A172 (cell line): ENCODE data around the gene PHOX2A. TPM values are rescaled to one million over a fixed set of nuclear protein-coding genes. Genes with fewer than 3 reads are reported as not detected.
A peak's percentile ranks its signal among the peaks of the same experiment; 100 is the strongest.

ENCODE experiments used
- DNase-seq: peaks from one replicate; pipeline ENCODE4 v3.0.0-alpha.2; 2015; ENCODE audit warnings: low spot score
- total RNA-seq: library from RNA; depleted of rRNA; stranded (reverse); fragments of >200 nt; shearing (Covaris generic); gene quantifications from 2 replicates; pipeline ENCODE4 v1.2.3, GENCODE V29; 2014

PHOX2A gene
- total RNA-seq, 1 experiment from 2014 or later = not detected

DNA sequence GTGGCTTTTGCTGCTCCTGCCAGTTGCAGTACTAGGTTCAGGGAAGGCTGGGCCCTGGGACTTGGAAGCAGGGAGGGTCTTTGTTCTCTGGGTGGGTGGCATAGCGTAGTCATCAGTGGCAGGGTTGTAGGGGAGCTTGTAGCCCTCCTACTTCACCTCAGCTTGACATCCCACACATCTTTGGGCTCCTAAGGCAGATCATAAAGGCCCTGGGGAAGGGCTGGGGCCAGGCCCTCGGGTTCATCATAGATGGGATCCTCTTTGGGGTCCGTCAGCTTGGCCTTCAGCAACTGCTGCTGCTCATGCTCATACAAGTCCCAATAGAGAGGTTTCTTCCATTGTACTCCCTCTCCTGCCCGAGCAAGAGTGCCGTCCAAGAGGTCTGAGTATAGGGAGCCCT, 6.0 kb upstream of the PHOX2A start:
- no peak for DNase-seq

DNA sequence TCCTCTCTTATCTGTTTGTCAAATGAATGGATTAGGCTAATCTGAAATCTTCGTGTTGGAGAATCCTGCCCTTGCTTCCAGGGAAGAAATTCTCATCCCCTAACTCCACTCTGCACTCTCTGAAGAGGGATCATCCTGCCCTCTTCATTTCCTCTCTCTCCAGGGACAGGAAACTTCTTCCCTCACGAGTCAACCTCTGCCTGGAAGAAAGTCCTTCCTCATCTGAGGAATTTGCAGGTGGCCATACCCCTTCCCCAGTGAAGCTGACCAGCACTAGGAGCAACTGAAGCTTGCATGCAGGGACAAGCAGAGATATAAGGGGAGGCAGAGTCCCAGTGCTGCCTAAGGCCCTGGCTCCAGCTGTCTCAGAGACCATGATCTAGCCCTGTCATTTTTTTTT, 3.6 kb upstream of the PHOX2A start:
- no peak for DNase-seq

DNA sequence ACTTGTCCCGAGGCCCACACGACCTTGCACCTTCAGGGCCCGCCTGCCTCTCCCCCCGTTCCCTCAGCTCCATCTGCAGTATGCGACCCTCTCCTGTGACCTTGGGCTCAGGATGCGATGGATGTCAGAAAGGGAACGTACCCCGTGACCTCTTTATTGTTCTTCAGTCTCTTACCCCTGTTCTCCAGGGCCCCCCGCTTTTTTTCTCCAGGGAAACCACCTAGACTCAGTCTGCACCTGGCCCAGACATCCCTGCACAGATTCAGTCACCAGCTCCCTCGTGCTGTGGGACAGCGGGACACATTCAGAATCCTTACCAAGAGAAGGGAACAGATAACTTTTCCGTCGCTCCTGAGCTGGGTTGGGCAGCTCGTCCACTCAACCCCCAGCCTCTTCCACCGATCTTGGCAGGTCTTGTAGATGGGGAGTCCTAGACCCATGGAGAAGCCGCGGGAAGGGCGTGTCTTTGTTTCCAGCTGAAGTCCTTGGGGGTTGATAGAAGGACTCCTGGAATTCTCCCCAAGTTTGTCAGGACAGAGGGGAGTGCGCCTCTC, 1.4 kb upstream of the PHOX2A start:
- DNase-seq = no peak

DNA sequence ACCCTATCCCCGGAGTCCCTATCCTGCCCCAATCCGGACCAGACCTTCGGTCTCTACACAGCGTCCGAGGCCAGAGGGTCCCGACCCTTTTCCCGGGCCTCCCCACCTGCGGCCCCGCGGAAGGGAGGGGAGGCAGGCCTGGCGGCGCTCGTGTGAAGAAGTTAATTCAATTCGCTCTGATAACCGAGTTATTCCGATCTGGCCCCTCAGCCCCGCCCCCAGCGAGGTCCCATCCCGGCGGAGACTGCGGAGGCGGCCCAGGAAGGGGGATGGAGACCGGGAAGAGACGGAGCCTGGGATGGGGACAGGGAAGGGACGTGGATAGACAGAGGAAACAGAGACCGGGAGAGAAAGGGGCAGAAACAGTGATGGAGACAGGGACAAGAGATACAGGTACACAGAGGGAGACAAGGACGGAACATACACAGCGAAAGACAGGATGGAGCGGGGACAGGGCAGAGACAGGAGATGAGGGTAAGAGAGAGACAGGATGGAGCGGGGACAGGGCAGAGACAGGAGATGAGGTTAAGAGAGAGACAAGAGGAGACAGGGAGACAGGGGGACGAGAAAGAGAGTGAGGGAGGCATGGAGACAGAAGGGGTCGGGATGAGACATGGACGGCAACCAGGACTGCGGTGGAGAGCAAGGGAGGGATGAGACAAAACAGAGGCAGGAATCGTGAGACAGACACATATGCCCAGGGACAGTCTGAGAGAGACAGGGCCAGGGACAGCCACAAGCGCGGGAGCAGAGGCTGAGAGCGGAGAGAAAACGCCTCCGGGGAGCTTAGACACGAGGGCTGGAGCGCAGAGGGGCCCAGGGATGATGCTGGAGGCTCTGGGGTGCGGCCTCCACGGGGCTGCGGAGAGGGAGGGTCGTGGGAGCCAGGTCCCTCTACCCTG, 636 bp upstream of the PHOX2A start:
- DNase-seq = no peak

DNA sequence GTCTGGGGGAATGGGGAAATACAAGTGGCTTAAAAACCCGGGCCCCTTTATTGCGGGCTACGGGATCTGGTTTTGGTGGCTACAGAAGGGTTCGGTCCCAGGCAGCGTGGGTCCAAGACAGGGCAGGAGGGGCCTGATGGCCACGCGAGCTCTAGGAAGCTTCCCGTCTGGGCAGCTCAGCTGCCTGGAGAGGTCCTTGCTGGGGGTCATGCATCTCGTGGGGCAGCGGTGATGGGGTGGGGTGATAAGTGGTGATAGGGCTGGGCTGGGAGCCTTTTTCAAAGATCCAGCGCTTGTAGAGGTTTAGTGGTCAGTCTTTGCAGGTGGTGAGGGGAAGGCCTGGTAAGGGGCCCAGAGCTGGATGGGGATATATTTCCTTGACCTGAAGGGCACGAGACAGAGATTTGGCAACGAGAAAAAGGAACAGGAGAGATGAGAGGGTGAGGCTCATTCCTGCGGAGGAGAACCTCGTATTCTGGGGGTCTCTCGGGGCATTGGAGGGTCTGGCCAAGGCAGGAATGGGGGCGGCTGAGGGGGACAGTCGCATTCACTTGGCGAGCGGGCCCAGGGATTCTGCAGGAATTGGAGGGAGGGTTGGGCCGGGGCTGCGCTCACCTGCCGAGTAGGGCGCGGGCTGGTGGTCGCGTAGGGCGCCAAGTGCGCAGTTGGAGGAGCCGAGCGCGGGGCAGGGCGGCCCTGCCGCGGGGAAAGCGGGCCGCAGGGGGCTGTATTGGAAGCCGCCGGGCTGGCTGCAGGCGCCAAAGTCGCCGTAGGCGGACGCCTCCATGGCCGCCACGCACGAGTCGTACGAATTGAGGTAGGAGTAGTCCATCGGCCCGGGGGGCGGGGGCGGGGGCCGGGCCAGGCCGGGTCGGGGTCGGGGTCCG, 560 bp downstream of the PHOX2A start:
- no peak for DNase-seq

DNA sequence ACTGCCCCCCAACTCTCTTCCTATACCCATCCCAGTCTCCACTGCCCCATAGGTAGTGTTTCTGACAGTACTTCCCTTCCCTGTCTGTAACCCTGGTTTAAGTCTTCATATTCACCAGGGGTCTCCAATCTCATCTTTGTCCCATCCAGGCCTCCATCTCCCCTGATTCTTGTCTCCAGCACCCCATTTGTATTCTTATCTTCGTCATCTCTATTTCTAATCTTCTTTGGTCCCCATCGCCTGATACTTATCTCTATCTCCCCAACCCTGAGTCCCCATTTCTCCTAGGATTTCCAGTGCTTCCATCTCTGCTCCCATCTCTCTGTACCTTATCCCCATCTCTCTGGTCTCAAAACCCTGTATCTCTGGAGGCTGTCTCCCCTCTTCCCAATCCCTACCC, 1.8 kb downstream of the PHOX2A start:
- no peak for DNase-seq

DNA sequence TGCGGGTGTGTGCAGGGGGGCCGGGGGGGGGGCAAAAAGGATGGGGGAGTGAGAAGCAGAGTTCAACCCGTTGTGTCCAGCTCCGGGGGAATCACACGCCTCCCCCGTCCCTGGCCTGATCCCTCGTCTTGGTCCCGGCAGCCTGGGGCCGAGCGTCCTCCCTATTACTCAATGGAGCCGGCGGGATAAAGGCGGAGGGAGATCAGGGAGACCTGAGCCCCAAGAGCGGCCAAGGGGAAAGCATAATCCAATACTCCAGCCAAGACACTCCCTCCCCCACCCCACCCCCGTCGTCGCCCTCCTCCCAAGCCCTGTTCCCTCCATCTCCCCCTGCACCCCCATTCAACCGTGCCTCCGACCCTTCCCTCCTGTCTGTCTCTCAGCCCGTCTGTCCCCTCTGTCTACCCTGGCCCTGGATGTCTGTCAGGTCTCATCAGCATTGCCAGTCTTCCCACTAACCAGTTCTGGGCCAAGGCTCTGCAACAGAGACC, 2.6 kb downstream of the PHOX2A start:
- DNase-seq = no peak

DNA sequence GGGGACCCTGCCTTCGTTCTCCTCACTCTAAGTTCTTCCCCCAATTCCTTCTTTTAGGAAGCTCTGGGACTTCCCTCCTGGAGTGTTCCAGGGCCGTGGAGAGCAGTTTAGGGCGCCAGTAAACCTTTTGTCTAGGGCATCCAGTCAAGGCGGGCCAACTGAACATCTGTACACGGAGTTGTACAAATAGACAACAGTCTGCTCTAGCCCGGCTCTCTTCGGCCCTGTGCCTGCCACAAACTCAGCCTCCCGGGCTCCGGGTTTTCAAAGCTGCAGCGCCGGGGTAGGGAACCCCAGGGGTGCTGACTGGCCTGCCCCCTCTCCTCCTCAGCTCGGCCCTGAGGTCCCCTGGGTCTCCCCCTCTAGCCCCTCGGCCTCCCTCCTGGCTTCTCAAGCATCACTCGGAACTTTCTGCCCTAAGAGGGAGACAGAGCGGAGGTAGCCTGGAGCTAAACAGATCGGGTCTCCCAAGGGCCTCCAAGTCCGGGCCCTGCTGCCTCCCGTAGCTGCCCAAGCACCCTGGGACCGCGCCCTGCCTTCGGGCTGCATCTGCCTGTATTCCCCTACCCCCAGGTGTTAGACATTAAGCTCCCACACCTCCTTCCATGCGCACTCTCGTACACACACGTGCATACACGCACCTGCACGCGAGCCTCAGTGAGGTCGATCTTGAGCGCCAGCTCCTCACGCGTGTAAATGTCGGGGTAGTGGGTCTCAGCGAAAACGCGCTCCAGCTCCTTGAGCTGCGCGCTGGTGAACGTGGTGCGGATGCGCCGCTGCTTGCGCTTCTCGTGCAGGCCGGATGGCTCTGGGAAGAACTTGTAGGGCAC, 3.3 kb downstream of the PHOX2A start:
- DNase-seq = no peak

DNA sequence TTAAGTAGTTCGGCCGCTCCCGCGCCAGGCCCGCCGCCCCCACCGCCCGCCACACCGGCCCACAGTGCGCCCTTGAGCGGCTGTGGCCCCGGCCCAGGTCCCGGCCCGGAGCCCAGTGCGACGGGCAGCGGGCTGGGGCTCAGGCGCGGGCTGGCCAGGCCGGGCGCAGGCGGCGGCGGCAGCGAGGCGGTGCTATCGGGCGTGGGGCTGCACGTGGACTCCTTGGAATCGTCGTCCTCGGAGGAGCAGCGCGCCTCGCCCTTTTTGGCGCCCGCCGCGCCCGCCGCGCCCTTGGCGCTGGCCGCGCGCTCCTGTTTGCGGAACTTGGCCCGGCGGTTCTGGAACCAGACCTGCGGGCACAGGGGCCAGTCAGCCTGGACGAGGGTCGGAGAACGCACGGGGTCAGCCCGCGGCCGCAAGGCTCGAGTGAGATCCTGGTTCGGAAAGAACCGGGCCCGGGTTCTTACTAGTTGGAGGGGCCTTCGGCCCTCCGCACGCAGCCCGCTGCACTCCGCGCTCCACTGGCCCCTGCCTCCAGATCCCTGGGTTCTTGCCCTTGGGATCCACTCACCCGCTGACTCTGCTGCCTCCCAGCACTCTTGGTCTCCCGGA, 4.0 kb downstream of the PHOX2A start:
- DNase-seq = no peak

DNA sequence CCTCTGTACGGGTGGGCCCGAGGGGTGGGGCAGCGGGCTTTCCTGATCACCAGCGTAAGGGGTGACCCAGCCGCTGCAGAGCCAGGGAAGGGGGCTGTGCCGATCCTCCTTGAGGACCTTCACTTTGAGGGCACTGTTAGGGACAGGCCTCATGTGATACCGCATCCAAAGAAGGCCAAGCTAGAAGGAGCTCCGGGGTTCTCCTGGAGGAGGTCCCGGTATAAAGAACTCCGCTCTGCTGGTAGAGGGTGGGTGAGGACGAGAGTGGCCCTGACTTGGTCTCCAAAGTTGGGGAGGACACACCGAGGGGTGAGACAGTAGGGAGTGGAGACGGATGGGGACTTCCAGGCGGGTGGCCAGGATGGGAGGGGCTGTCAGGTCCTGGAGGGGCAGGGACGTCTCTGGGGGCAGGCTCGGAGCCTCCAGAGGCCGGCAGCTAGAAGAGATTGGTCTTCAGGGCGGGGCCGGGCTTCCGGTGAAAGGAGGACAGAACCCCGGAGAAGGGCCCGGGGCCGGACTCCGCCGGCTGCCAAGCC, 4.6 kb downstream of the PHOX2A start:
- no peak for DNase-seq

DNA sequence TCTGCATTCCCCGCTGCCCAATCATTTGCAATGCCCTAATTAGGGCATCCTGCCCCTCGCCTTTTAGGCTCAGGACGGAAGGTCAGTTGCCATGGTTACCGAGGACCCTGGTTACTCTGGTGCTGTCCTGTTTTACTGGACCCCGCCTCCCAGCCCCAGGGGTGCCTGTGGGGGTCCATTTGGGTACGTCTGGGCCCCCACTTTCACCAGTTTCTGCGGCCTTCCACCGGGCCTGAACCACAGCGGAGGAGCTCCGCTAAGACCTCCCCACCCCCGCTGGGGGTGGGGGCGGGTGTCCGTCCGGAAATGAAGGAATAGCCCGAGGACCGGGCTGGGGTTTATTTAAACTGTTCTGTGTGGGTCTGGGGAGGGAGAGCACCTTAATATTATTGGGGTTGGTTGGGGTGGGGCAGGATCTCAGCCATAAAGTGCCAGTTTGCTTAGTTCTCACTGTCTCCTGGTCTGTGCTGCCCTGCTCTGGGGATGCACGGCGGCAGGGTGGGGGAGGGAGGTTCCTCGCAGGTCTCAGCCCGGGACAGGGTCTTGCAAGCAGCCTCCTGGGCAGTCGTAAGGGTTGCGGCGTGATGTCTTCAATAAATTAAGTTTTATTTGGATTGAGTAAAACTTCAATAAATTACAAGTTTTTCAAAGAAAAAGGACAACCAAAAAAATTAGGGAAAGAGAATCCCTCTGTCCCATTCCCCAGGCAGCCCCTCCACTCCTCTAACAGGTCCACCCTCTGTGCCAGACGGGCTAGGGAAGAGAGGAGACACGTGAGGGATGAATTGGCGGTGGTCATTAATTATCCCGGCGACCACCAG, 5.3 kb downstream of the PHOX2A start:
- no peak for DNase-seq

DNA sequence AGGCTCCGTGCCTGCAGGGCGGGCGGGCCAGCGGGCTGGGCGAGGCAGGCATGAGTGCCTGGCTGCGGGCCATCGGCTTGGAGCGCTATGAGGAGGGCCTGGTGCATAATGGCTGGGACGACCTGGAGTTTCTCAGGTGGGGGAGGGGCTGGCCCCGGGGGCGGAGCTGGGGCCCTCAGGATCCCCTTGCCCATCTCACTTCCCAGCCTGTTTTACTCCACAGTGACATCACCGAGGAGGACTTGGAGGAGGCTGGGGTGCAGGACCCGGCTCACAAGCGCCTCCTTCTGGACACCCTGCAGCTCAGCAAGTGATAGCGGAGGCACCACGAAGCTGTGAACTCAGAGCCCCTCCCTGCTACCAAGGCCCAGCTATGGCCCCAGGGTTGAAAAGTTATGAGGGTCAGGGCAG, 5.9 kb downstream of the PHOX2A start:
- DNase-seq = peak; percentile 45

DNA sequence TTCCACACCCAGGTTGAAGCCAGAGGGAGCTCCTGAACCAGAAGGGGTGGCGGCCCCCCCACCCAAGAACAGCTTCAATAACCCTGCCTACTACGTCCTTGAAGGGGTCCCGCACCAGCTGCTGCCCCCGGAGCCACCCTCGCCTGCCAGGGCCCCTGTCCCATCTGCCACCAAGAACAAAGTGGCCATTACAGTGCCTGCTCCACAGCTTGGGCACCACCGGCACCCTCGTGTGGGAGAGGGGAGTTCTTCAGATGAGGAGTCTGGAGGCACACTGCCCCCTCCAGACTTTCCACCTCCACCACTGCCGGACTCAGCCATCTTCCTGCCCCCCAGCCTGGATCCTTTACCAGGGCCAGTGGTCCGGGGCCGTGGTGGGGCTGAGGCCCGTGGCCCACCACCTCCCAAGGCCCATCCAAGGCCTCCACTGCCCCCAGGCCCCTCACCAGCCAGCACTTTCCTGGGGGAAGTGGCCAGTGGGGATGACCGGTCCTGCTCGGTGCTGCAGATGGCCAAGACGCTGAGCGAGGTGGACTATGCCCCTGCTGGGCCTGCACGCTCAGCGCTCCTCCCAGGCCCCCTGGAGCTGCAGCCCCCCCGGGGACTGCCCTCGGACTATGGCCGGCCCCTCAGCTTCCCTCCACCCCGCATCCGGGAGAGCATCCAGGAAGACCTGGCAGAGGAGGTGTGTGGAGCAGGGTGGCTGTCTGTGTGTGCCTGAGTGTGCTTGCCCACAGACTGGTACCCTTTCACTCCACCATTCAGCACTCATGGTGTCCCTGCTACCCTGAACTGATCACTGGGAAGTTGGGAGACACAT, 6.7 kb downstream of the PHOX2A start:
- no peak for DNase-seq

DNA sequence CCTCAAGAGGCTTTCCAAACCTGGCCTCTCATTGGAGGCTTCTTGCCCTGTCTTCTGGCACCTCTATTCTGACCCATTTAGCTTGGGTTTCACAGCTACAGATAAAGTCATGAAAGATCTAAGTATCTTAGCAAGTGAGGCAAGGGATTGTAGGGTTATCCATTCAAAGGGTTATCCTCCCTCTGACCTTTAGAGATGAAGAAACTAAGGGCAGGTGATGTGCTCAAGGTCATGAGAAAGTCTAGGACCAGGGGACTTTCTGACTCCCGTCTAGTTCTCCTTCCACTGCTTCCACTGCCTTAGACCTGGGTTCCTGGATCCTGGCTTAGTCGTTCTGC, 7.2 kb downstream of the PHOX2A start:
- no peak for DNase-seq

DNA sequence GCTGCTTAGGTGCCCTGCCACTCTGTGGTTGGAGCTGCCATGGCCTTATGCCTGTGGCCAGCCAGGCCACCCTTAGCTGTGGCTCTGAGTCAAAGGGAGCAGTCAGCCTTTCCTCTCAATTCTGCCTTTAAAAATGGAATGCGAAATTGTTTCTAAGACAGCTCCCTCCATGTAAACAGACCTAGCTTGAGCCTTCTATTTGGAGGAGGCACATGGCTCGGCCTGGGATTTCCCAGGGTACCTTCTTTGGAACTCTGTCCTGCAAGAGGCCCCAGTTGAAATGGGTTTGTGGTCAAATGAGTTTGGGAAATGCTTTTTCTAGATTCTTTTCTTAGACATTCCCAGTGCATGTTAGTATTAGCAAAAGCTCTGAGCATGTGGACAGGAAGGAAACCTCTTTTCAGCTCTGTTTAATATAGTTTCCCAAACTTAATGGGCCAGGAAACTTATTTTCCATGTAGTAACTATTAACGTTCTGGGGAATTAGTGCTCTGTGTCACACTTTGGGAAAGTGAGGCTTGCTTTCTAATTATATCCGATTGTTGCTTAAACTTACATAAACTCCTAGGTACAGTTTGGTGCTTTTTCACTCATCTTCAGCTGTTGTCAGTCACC, 7.8 kb downstream of the PHOX2A start:
- no peak for DNase-seq

DNA sequence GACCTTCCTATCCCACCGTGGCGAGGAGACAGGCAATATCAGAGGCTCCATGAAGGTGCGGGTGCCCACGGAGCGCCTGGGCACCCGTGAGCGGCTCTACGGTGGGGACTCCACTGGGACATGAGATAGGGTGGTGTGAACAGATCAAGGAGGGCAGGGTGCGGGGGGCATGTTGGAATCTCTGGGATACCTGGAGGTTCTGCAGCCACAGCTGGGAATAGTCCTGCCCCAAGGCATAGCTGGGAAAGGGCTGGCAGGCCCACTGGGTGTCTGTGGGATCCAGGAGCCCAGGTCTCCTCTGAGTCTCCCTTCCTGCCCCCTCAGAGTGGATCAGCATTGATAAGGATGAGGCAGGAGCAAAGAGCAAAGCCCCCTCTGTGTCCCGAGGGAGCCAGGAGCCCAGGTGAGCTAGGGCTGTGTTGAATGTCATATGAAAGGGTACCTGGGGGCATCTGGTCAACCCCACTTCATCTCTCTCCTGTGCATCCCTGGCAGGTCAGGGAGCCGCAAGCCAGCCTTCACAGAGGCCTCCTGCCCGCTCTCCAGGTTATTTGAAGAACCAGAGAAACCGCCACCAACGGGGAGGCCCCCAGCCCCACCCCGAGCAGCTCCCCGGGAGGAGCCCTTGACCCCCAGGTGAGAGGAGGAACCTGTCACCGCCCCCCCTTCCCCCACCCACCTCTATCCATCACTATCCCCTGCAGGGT, 8.5 kb downstream of the PHOX2A start:
- no peak for DNase-seq

DNA sequence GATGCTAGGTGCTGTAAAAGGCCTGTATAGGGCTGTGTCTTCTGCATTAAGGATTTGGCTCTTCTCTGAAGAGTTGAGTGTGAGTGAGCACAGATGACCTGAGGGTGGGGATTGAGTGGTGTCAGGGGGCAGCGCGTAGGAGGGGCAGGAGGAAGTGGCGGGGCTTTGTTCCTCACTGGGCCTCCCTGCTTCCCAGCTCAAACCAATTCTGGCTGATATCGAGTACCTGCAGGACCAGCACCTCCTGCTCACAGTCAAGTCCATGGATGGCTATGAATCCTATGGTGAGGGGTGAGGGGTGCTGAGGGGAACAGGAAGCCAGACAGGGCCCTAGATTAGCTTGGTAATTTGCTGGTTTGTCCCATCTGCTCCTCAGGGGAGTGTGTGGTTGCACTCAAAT, 9.1 kb downstream of the PHOX2A start:
- DNase-seq = no peak

DNA sequence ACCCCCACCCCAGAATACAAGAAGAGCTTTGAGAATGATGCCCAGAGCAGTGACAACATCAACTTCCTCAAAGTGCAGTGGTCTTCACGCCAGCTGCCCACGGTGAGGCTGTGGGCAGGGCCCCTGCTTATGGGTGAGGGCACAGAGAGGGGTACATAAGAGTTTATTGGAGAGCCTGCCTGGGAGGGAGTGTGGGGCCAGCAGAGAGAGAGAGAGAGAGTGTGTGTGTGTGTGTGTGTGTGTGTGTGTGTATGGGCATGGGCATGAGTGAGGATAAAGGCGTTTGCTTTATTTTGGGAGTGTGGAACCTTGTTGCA, 9.5 kb downstream of the PHOX2A start:
- no peak for DNase-seq
